Measurements from ENCODE around the gene RADIL.
A peak's percentile ranks its signal among the peaks of the same experiment; 100 is the strongest.
"Not testable (repeated sequence)": the region's sequence is repeated elsewhere in the genome, so short reads cannot be mapped to it uniquely, and the experiment has no call there.

Gene RADIL

GRCh38 chr7:4891522-4891921, 8.0 kb upstream of the RADIL start:
- not testable (repeated sequence) for H3K36me3 Mint-ChIP-seq, H3K27ac Mint-ChIP-seq, H3K27me3 Mint-ChIP-seq, H3K4me3 Mint-ChIP-seq, H3K4me1 Mint-ChIP-seq, H3K9me3 Mint-ChIP-seq

GRCh38 chr7:4889682-4890081, 6.2 kb upstream of the RADIL start:
- peaks cover 6% of the 10 kb centered on the region for H3K27me3 Mint-ChIP-seq
- H3K36me3 Mint-ChIP-seq, result no peaks in the 10 kb centered on the region
- H3K9me3 Mint-ChIP-seq, result no peaks in the 10 kb centered on the region
- H3K4me3 Mint-ChIP-seq, result no peak overlapping the region
- H3K27ac Mint-ChIP-seq, result no peak overlapping the region
- H3K4me1 Mint-ChIP-seq, result no peaks in the 10 kb centered on the region

GRCh38 chr7:4888161-4888560, 4.6 kb upstream of the RADIL start:
- Mint-ChIP-seq H3K9me3 (no peaks in the 10 kb centered on the region), H3K36me3 (no peaks in the 10 kb centered on the region), H3K4me3 (no peak overlapping the region)

GRCh38 chr7:4886671-4887070, 3.2 kb upstream of the RADIL start:
- Mint-ChIP-seq H3K36me3 (no peaks in the 10 kb centered on the region), H3K27me3 (peaks cover 25% of the 10 kb centered on the region), H3K4me3 (no peak overlapping the region), H3K9me3 (no peaks in the 10 kb centered on the region), H3K4me1 (peaks cover 12% of the 10 kb centered on the region), H3K27ac (no peak overlapping the region)

More at GRCh38 chr7:4888161-4888560, 4.6 kb upstream of the RADIL start:
- Mint-ChIP-seq H3K27ac (no peak overlapping the region), H3K27me3 (peaks cover 13% of the 10 kb centered on the region), H3K4me1 (no peaks in the 10 kb centered on the region)

- Mint-ChIP-seq H3K27me3 (peaks cover 27% of the 10 kb centered on the region), H3K4me3 (no peak overlapping the region), H3K27ac (no peak overlapping the region), H3K9me3 (no peaks in the 10 kb centered on the region), H3K36me3 (no peaks in the 10 kb centered on the region), H3K4me1 (peaks cover 12% of the 10 kb centered on the region)
These were observed 1.8 kb upstream of the RADIL start for GRCh38 chr7:4885317-4885807.

- Mint-ChIP-seq H3K9me3 (no peaks in the 10 kb centered on the region), H3K27me3 (peaks cover 27% of the 10 kb centered on the region), H3K4me1 (peaks cover 12% of the 10 kb centered on the region), H3K4me3 (peak overlapping the region; percentile 27), H3K36me3 (no peaks in the 10 kb centered on the region), H3K27ac (no peak overlapping the region)
These were observed 648 bp upstream of the RADIL start for GRCh38 chr7:4884164-4884563.

GRCh38 chr7:4883033-4883371, 514 bp downstream of the RADIL start:
- Mint-ChIP-seq H3K4me1 (peaks cover 12% of the 10 kb centered on the region), H3K36me3 (no peaks in the 10 kb centered on the region), H3K27ac (no peak overlapping the region), H3K4me3 (peak overlapping the region; percentile 78), H3K9me3 (no peaks in the 10 kb centered on the region), H3K27me3 (peaks cover 27% of the 10 kb centered on the region)

GRCh38 chr7:4882169-4883032, 1.1 kb downstream of the RADIL start:
- H3K27me3 Mint-ChIP-seq, result peaks cover 26% of the 10 kb centered on the region
- H3K36me3 Mint-ChIP-seq, result no peaks in the 10 kb centered on the region
- H3K4me1 Mint-ChIP-seq, result peaks cover 12% of the 10 kb centered on the region
- no peak overlapping the region for H3K27ac Mint-ChIP-seq
- H3K9me3 Mint-ChIP-seq, result no peaks in the 10 kb centered on the region
- H3K4me3 Mint-ChIP-seq, result peak overlapping the region; percentile 78

GRCh38 chr7:4880218-4880617, 3.3 kb downstream of the RADIL start:
- peaks cover 12% of the 10 kb centered on the region for H3K4me1 Mint-ChIP-seq
- H3K9me3 Mint-ChIP-seq, result no peaks in the 10 kb centered on the region
- H3K27ac Mint-ChIP-seq, result no peak overlapping the region
- no peak overlapping the region for H3K4me3 Mint-ChIP-seq
- H3K27me3 Mint-ChIP-seq, result peaks cover 24% of the 10 kb centered on the region
- H3K36me3 Mint-ChIP-seq, result no peaks in the 10 kb centered on the region

GRCh38 chr7:4879396-4880081, 4.0 kb downstream of the RADIL start:
- H3K9me3 Mint-ChIP-seq, result no peaks in the 10 kb centered on the region
- no peak overlapping the region for H3K27ac Mint-ChIP-seq
- no peak overlapping the region for H3K4me3 Mint-ChIP-seq
- H3K4me1 Mint-ChIP-seq, result peaks cover 12% of the 10 kb centered on the region
- H3K36me3 Mint-ChIP-seq, result no peaks in the 10 kb centered on the region
- H3K27me3 Mint-ChIP-seq, result peaks cover 23% of the 10 kb centered on the region

- Mint-ChIP-seq H3K9me3 (no peaks in the 10 kb centered on the region), H3K36me3 (no peaks in the 10 kb centered on the region), H3K4me3 (no peak overlapping the region), H3K27me3 (peaks cover 18% of the 10 kb centered on the region), H3K4me1 (peaks cover 12% of the 10 kb centered on the region), H3K27ac (no peak overlapping the region)
These were observed 4.9 kb downstream of the RADIL start for GRCh38 chr7:4878336-4879335.

GRCh38 chr7:4876586-4876985, 6.9 kb downstream of the RADIL start:
- Mint-ChIP-seq H3K4me3 (no peak overlapping the region), H3K27me3 (peaks cover 11% of the 10 kb centered on the region)

GRCh38 chr7:4875391-4875790, 8.1 kb downstream of the RADIL start:
- Mint-ChIP-seq H3K4me1 (peaks cover 4% of the 10 kb centered on the region), H3K36me3 (no peaks in the 10 kb centered on the region), H3K27ac (no peak overlapping the region), H3K9me3 (no peaks in the 10 kb centered on the region), H3K4me3 (no peak overlapping the region), H3K27me3 (peaks cover 10% of the 10 kb centered on the region)

More at GRCh38 chr7:4876586-4876985, 6.9 kb downstream of the RADIL start:
- no peaks in the 10 kb centered on the region for H3K36me3 Mint-ChIP-seq
- no peaks in the 10 kb centered on the region for H3K4me1 Mint-ChIP-seq
- no peaks in the 10 kb centered on the region for H3K9me3 Mint-ChIP-seq
- H3K27ac Mint-ChIP-seq, result no peak overlapping the region

GRCh38 chr7:4873071-4873944, 10.2 kb downstream of the RADIL start:
- H3K27me3 Mint-ChIP-seq, result peaks cover 10% of the 10 kb centered on the region
- no peaks in the 10 kb centered on the region for H3K9me3 Mint-ChIP-seq
- peaks cover 4% of the 10 kb centered on the region for H3K4me1 Mint-ChIP-seq
- H3K4me3 Mint-ChIP-seq, result no peak overlapping the region
- H3K27ac Mint-ChIP-seq, result no peak overlapping the region
- H3K36me3 Mint-ChIP-seq, result no peaks in the 10 kb centered on the region

All from activated naive CD4-positive, alpha-beta T cell treated with anti-CD3 and anti-CD28 coated beads, Interleukin-2, amount 50 U/mL, for 24 hours (primary cell).